ENCODE results near the gene PTX4.
"Not testable (repeated sequence)": the region's sequence is repeated elsewhere in the genome, so short reads cannot be mapped to it uniquely, and the experiment has no call there.

PTX4 gene

DNA sequence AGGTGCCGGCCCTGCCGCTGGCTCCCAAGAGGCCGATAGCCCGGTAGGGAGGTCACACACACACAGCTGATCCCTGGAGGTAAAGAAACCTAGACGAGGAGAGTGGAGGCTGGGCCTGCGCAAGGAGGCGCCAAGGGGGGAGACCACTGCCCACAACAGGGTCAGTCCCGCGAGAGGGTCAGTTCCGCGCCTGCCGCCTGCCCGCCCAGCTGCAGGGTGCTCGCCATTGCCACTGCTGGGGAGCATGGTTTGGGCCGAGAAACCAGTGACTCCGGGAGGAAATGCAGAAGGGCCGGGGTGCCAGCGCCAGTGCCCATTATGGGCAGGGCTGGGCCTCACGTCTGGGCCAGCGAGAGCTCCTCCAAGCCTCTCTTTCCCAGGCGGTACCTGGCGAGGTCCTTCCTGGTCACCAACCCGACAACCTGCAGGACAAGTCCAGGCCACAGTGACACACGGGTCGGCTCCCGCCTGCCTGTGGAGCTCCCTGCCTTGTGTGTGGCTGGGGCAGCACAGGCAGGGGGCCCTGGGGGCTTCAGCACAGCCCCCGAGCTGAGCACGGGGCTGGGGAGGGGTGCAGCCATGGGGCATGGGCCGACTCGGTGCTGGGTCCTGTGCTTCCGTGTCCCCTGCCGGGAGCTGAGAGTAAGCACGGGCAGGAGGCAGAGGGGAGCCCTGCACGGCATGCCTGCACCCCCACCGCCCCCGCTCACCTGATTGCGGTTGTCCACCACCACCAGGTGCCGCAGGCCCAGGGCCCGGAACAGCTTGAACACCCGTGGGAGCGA, 42.3 kb downstream of the PTX4 start:
- in situ Hi-C loops (cut with MboI; ENCODE audit: low sequenced_read_pairs), result no loop called here

DNA sequence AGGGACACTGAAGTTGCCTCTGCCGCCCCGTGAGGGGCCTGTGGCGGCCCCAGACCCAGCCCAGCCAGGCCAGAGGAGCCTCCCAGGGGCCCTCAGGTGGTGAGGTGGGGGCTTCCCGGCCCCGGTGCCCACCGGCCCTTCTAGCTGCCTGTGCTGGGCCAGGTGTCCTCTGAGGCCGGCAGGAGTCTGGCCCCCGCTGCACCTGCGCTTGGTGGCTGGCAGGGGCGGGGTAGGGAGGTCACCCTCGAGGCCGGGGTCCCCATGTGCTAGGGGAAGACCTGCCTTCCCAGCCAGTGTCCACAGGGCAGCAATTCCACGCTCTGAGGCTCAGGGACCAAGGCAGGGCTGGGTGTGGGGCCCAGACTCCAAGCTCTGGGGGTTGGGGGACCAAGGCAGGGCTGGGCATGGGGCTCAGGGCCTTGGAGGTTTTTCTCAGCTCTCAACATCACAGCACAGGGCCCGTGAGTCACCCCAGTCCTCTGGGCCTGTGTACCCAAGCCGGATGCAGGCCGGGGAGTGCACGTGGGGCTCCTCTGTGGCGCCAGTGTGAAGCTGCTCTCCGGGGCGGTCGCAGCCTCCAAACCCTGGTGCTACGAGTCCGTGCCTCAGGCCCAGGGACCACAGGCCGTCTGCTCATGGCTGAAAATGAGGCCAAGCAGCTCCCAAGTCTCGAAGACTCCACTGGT, 43.1 kb downstream of the PTX4 start:
- in situ Hi-C loops (cut with MboI; ENCODE audit: low sequenced_read_pairs), result no loop called here

DNA sequence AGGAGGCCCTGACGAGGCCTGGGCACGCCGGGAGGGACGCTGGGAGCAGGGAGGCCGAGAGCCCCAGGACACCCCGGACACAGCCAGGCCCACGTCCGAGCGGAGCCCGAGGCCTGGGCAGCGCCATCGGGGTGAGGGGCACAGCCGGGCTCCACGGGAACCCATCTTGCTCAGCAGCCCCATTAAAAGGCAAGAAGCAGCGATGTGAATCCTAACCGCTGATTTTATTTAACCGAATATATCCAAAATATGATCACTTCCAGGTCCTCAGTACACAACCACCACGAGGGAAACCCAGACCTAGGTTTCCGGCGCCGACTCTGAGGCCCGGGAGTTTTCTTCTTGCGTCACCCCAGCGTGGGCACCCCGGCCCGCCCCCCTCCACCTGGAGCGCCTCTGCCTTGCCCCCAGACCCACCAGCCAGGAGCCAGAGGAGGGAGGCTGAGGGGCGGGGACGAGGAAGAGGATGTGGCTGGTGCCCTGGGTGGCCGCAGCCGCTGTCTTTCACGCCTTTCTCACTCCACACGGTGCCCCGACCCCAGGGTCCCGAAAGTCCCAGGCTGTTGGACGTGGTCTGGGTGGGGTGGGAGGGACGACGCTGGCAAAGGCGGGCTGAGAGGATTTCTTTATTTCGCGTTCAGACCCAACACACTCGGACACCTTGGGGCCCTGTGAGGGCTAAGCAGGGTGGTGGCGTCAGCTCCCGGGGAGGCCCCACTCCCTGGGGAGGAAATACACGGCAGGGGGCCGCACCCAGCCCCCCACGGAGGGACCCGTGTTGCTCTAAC, 43.8 kb downstream of the PTX4 start:
- in situ Hi-C loops (cut with MboI; ENCODE audit: low sequenced_read_pairs), result no loop called here

DNA sequence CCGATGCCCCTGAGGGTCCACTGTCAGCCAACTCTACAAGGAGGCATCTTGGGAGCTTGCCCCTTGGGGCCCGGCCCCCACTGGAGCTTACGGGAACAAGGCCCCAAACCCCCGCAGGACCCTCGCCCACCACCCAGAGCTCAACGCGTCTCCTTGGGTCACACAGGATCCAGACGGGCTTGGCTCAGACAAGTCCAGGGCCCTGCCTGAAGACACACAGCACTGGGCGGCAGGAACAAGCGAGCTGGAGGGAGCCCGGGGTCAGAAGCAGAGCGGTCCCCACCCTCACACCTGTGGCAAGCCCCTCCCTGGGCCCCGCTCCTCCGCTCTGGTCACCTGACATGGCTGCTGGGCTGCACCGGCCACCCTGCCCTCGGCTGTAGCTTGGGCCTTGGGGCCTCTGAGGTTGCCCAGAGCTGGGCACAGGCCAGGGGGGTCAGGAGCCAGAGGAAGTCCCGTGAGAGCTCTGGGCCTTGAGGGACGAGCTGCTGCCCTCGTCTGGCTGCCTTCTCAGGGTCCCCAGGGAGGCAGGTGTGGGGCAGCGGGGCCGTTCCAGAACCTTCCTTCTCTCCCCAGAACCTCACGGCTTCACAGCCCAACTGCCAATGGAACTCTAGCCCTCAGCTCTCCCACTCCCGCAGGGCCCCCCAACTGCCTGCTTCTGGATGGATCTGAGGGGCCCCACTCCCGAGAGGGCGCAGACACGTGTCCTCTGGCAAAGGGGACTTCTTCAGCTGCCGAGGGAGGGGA, 44.6 kb downstream of the PTX4 start, which contains the start of gene CCDC154:
Gene CCDC154, minus strand, starts transcription at position 577 of the 750 bp plus-strand sequence. Its CDS starts 234 bp downstream, at position 343.
- in situ Hi-C loops (cut with MboI; ENCODE audit: low sequenced_read_pairs), result no loop called here

DNA sequence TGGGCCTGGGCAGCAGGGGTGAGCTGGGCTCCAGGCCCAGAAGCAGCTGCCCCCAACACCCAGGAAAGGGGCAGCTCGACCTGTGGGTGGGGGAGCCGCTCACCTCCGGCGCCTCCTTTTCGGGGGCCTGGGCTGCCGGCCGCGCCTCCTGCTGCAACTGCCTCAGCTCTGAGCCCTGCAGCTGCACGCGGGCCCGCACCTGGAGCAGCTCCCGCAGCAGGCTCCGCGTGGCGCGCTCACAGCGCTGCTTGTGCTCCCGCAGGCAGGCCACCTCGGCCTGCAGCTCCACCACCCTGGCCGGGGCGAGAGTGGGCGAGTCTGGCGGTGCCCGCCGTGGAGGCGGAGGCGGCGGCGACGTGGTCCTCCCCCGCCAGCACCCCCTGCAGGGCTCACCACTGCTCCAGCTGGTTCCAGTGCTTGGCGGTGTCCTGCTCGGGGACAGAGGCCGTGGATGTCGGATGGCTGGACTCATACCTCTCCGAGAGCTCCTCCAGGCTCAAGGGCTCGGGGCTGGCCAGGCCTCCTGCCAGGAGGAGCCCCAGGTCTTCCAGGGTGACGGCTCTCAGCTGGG, 45.3 kb downstream of the PTX4 start:
- in situ Hi-C loops (cut with MboI; ENCODE audit: low sequenced_read_pairs), result no loop called here

DNA sequence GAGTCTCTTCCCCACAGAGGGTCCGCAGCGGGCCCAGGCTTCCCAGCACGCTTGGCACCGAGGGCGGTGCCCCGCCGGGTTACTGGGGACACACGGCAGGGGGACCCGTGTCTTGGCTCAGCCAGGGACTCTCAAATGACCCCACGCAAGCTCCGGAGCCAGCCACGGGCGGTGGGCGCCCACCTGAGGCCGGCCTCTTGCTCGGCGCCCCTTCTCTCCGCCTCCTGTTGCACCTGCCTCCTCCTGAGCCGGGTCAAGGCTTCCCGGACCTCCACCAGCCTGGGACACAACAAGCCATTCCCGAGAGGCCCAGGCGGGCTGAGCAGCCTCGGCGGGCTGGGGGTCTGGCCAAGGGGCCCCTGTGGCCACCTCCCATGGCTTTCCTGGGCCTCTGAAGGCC, 46.0 kb downstream of the PTX4 start:
- in situ Hi-C loops (cut with MboI; ENCODE audit: low sequenced_read_pairs), result no loop called here

DNA sequence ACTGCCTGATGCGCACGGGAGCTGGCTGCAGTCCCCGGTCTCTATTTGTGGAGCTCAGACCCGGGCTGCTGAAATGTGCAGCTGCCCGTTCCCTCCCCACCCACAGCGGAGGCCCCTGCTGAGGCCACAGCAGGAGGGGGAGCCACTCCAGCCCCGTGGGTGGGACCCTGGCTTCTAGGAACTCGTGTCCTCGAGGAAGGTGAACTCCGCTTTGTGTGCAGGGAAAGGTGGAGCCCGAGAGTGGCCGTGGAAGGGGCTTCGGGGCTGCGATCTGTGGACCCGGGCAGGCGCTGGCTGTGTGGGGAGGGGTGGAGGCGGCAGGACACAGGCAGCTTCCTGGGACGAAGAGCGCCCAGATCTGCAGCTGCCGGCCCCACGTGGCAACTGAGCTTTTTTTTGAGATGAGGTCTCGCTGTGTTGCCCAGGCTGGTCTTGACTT, 47.3 kb downstream of the PTX4 start:
- in situ Hi-C loops (cut with MboI; ENCODE audit: low sequenced_read_pairs), result no loop called here

DNA sequence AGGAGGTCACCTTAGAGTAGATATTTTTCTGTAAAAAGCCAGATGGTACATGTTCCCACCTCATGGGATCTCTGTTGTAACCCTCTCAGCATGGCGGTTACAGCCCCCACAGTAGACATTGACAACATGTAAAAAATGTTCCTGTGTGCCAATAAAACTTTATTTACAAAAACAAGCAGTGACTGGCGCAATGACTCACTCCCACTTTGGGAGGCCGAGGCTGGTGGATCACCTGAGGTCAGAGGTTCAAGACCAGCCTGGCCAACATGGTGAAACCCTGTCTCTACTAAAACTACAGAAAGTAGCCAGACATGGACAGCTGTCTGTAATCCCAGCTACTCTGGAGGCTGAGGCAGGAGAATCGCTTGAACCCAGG, 49.1 kb downstream of the PTX4 start:
- in situ Hi-C loops (cut with MboI; ENCODE audit: low sequenced_read_pairs), result not testable (repeated sequence)

DNA sequence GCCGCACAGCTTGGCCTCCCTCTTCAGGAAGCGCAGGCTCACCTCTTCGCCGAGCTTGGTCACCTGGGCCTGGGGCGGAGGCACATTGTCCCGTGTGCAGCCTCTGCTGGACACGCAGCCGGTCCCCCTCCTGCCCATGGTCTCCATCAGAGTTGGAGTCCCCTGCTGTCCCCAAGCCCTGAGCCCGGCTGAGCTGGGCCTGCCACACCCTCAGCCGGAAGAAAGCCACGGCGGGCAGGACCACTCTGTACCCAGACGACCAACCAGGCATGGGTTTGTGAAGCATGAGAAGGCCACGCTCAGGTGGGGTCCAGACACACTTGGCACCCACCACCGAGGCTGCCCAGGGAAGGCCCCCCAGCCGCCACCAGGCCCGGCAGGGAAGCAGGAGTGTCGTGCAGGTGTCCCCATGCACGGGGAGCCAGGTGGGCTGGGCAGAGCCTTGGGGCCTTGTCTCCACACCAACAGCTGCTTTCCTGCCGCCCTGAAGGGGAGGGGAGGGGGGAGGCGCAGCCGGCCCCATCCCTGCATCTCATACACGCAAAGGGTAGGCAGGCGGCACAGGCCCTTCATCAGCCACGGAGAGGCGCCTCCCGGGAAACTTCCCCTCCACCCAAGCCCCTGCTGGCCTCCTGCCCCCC, 49.6 kb downstream of the PTX4 start:
- in situ Hi-C loops (cut with MboI; ENCODE audit: low sequenced_read_pairs), result no loop called here

DNA sequence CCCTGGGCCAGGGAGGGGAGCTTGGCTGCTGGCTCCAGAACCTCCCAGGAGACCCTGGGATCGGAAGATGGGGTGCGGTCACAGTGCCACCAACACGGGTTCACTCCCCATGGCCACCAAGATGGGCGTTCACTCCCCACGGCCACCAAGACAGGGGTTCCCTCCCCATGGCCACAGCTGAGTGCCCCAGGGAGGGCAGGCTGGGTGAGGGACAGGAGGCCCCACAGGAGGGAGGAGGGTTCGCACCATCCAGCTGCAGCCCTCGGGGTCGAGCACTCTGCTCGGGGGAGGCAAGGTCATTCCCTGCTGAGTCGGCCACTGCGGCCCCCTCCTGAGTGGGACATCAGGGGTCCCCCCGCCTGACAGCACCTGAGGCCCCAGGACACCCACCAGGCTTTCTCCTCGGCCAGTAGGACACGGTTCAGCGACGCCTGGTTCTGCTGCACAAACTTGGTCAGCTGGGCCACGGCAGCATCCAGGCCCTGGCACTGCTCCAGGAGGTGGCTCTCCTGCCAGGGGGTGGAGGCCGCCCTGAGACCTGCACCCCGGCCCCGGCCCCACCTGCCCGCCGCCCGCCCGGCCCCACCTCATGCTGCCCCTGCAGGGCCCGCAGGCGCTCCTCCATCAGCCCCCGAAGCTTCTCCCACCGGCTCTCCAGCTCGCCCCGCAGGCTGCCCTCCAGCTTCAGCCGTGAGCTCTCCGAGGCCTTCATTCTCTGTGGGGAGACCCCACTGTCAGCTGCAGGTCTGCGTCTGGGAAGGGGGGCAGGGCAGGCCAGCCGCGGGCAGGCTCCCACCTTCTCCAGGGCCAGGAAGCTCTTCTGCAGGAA, 50.3 kb downstream of the PTX4 start:
- in situ Hi-C loops (cut with MboI; ENCODE audit: low sequenced_read_pairs), result no loop called here

DNA sequence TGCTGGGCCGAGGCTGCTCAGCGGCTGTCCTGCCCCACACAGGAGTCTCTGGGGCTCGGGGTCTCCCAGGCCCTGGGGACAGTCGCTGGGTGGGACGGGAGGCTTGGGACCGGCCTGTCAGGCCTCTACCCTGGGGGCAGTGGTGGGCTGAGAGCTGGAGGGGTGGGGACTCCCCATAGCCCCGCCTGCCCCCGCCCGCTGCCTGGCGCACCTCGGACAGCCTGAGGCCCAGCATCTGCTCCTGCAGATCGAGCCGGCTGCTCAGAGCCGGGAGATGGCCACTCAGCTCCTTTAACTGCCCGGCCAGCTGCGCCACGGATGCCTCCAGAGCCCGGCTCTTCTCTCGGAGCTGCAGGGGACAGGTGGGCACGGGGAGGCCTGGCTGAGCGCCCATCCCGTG, 51.1 kb downstream of the PTX4 start:
- in situ Hi-C loops (cut with MboI; ENCODE audit: low sequenced_read_pairs), result no loop called here

DNA sequence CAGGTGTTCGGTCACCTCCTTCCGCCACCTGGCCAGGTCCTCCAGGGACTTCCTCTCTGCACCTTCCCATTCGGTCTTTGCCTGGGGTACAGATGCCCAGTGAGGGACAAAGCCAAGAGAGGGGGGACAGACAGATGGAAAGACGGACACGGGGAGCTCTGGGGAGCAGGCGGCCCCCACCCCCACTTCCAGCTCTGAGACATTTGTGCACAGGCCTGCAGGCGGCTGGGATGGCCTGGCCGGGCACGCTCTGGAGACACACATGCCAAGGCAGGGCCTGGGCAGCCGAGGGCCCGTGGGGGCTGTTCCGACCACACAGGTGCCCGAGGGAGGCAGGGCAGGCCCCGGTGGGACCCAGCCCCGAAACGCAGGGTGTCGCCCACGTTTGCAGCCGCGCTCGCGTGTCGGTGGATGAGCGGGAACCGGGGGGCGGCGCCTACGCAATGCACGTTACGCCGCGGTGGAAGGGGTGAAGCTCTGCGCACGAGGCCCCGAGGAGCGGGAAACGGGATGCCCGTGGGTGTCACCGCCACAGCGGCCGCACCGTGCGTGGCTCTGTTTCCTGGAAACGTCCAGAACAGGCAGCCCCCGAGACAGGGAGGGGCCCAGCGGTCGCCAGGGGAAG, 51.9 kb downstream of the PTX4 start:
- in situ Hi-C loops (cut with MboI; ENCODE audit: low sequenced_read_pairs), result no loop called here

DNA sequence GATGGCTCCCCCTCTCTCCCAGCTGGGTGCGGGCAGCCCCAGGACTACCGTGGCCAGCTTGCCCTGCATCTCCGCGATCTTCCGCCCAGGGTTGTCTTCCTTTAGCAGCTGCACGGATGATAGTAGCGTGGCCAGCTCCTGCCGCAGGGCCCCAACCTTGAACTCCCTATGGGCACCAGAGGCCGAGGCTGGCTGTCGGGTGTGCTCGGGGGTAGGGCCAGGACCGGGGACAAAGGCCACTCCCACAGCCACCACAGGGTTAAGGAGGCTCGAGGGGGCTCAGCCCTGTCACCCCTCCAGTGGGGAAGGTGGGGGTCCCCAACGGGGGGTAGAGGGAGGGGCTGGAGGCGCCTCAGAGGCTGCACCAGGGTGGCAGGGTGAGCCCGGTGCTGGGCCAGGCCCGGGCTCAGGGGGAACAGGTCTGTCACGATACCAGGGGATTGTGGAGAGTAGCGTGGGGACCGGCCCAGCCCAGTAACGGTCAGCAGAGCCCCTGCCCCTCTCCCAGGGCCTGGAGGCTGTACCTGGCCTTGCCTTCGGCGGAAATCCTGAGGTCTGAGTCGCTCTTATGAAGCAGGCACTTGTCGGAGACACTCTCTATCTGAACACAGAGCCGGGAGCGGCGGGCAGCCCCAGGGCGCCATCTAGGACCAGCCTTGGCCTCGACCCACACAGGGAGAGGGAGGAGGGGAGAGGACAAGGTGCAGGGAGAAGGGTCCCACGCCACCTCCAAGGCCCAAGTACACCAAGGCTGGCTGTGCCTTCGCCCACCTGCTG, 52.6 kb downstream of the PTX4 start:
- in situ Hi-C loops (cut with MboI; ENCODE audit: low sequenced_read_pairs), result no loop called here
